GM08714 (cell line): ENCODE results near the gene PDE10A.
"Not testable (repeated sequence)": the region's sequence is repeated elsewhere in the genome, so short reads cannot be mapped to it uniquely, and the experiment has no call there.

ENCODE experiments used
- H3K4me3 ChIP-seq: fragments of 200-500 bp; sonication (Bioruptor generic); 2 replicates; pipeline ENCODE4 v1.5.1; 2014; ENCODE audit warnings: mild to moderate bottlenecking, low read length, inconsistent platforms
- ZNF274 ChIP-seq: IDR thresholded peaks from 2 replicates; pipeline ENCODE4 v1.6.1; 2012; ENCODE audit warnings: mild to moderate bottlenecking, low read depth, low read length

PDE10A gene

DNA sequence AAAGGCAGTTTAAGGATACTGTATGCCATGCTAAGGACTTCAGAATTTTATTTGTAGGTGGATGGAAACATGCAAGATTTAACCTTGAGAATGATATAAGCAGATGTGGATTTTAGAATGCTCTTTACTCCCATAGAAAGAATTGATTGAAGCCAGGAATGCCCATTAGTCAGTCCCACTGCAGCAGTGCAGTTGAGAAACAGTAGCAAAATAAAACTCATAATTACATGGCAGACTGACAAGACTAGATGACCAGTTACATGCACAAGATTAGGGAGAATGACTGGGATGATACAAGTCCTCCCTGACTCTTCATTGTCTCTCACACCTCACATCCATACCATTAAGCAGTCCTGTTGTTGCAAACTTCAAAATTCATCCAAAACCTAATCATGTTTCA is 83.9 kb downstream of the PDE10A start:
- H3K4me3 ChIP-seq, result no peak overlapping the region
- no peak for TF ChIP-seq ZNF274

DNA sequence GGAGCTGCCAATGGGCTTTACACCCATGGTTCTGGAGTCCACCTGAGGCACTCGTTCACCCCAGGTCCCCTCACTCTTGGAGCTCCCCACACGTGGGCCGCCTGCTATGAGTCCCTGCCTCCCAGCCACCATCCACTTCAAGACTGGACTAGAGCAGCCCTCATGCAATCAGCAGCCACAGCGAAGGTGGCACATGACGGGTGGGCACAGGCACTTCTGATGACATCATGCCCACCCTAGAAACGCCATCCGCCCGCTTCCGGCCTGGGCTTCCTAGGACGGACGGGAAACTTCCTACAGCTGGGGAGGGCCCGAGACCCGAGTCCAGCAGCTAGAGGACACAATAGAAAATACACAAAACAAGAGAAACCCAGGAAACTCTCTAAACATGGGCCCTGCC is 85.5 kb downstream of the PDE10A start:
- no peak for TF ChIP-seq ZNF274
- no peak overlapping the region for H3K4me3 ChIP-seq

DNA sequence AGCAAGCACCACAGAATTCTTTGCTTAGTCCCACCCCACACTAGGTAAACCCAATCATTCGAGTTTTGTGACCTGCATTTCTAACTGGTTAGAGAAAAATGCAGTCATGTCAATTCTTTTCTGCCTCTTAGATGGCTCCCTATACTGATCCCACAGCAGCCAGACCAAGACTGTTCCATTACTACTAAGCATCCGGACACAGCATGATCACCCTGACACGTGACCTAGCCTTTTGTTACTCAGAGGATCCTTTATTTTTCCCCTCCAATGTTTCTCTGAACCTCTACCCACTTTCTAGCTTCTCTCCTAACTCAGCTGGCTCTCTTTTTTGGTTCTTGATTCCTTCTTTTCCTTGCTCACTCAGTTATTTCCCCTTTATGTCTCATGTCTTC is 87.9 kb downstream of the PDE10A start:
- no peak overlapping the region for H3K4me3 ChIP-seq
- TF ChIP-seq ZNF274, result no peak

DNA sequence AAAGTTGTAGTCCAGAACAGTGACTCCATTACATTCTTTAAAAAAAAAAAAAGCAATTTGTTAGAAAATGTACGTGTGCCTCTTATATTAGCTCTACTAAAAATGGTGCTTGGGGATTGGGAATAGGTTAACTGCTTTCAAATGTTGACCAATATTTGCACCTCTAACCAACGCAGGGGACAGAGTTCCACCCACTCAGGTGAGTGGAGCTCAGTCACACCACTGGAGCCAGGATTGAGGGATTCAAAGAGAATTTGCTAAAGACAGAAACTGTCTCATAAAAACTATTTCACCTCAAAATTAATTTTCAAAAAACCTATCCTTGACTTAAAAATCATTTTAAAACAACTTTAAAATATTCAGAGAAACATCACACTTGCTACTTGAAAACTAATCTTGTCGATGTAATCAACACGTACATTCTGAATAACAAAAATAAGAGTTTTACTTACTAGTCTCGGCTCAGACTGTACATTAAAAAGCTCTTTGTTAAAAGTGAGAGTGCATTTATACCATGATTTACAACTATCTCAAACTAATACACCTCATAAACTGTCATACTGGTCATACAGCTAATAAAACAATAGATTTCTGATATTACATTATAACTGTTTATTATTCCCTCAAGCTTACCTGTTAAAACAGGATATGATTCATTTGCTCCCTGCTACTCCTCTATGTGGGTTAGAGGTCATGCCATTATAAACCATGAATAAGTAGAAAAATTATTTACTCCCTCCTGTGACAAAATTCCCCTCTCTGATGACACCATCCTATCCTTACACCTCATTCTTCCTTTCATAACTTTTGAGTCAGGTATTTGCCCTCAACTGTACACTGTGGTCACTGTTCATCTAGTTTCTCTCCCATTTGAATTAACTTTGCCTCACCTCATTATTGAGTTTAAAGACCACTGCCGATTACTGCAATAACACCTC is 88.6 kb downstream of the PDE10A start:
- no peak overlapping the region for H3K4me3 ChIP-seq
- no peak for TF ChIP-seq ZNF274

DNA sequence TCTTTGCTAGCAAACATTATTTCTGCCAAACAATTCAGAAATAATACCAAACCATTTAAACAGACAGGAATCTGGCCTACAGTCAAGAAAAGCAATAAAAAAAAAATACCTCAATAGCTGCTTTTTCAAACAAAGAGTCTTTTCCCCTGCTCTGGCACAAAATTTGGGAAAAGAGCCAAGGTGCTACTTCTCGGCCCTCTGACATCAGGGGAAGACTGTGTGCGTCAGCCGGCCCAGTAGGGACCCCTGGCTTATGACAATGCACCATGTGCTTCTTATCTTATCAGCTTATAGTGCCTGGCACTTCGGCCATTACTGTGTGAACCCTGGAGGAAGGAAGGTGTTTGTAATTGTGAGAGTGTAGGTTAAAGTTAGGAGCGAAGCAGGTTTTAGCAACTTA is 89.4 kb downstream of the PDE10A start:
- H3K4me3 ChIP-seq, result no peak overlapping the region
- TF ChIP-seq ZNF274, result no peak

DNA sequence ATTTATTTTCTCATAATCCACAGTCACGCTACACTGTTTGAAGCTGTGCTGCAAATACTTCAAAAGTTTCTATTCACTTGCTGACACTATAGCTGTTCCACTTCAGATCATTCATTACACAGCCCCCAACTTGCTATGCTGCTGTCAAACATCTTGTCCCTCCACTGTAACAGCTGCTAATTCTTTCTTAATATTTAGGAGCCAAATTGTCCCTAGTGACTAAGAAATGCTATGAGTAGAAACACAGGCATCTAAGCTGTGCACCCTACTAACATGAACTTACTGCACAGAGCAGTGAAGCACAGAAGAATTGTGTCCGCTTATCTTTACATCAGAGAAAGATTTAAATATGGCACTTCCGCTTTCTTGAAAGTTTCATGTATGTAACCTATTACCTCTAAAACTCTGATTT is 91.3 kb downstream of the PDE10A start:
- H3K4me3 ChIP-seq, result no peak overlapping the region
- no peak for TF ChIP-seq ZNF274

DNA sequence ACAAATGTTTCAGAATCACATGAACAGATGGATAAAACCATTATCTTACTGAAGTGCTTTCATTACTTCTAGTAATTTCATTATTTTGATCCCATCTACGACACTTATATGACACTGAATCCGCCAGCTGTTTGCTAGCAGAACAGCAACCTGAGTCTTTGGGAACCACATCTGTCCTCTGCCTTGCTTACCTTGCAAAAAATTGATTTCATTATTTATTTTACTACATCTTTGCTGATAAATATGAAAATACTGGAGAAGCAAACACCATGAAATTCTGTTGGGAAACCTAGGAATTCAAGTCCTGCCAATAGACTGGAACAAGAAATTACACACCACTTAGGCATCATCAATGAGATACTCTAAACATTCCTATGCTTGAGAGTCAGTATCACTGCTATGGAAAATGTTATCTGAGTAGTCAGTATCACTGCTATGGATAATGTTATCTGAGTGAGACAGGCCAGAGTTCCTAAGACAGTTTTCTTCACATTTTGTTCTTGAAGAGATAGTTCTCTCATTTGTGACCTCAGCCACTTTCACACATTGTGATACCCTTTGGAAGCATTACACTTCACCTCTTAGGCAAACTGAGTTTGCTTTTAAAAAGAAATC is 91.9 kb downstream of the PDE10A start:
- H3K4me3 ChIP-seq, result no peak overlapping the region
- TF ChIP-seq ZNF274, result no peak

DNA sequence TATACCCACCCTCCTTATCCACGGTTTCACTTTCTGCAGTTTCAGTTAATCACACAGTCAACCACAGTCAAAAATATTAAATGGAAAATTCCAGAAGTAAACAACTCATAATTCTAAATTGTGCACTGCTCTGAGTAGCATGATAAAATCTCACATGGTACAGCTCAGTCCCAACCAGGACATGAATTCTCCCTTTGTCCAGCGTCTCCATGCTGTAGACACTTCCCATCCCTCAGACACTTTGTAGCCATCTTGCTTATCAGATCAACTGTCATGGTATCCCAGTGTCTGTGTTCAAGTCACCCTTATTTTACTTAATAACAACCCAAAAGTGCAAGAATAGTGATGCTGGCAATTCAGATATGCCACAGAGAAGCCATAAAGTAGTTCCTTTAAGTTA is 94.7 kb downstream of the PDE10A start:
- TF ChIP-seq ZNF274, result no peak
- H3K4me3 ChIP-seq, result no peak overlapping the region

DNA sequence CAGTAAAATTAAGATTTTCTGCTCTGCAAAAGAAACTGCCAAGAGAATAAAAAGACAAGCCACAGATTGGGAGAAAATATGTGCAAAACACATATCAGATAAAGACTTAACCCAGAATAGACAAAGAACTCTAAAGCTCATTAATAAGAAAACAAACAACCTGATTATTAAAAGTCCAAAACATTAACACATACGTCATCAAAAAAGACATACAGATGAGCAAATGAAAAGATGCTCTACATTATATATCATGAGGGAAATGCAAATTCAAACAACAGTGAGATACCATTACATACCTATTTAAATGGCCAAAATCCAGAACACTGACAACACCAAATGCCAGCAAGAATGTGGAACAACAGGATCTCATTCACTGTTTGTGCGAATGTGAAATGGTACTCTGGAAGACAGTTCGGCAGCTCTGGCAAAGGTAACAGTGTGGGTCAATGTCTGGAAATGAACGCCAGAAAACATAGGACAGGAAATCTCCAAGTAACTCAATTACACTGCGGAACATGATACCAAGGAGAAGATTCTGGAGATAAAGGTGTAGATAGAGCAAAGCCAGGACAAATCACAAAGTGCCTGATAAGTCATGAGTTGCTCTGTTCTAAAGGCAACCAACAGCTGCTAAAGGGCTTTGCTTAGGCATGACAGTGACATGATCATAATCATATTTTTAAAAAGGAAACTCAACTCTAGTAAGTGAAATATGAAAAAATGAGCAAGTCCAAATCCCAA is 96.8 kb downstream of the PDE10A start:
- TF ChIP-seq ZNF274, result no peak

DNA sequence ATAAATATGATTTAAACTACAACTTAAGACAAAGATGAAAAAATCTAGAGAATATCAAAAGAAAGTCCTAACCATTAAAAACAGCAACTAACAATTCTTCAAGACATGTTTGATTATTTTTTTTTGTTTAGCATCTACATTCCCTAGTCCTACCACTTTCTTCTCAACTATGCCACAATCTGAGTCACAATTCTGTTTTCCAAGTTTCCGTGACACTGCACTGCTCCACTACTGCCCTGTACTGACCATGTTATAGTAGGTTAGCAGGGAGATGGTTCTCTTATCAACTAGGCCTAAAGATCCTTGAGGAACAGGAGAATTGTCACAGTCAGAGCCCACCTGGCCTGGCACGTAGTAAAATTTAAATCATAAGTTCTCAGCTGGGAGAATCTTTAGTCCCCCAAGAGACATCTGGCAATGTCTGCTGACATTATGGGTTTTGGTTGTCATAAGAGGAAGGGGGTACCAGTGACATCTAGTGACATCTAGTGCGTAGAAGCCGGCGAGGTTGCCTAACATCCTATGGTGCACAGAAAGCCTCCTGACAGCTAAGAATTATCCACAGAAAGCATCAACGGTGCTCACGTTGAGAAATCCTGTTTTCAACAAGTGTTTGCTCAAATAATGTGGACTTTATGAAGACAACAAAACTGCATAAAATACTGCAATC is 100.5 kb downstream of the PDE10A start:
- no peak overlapping the region for H3K4me3 ChIP-seq
- TF ChIP-seq ZNF274, result no peak

More for the DNA sequence above, 96.8 kb downstream of the PDE10A start:
- no peak overlapping the region for H3K4me3 ChIP-seq

DNA sequence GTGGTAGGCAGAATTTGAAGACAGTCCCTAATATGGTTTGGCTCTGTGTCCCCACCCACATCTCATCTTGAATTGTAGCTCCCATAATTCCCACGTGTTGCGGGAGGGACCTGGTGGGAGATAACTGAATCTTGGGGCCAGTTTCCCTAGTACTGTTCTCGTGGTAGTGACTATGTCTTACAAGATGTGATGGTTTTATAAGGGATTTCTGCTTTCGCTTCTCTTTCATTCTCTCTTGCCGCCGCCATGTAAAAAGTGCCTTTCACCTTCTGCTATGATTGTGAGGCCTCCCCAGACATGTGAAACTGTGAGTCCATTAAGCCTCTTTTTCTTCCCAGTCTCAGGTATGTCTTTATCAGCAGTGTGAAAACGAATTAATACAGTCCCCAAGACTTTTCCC is 103.4 kb downstream of the PDE10A start:
- no peak overlapping the region for H3K4me3 ChIP-seq
- no peak for TF ChIP-seq ZNF274

DNA sequence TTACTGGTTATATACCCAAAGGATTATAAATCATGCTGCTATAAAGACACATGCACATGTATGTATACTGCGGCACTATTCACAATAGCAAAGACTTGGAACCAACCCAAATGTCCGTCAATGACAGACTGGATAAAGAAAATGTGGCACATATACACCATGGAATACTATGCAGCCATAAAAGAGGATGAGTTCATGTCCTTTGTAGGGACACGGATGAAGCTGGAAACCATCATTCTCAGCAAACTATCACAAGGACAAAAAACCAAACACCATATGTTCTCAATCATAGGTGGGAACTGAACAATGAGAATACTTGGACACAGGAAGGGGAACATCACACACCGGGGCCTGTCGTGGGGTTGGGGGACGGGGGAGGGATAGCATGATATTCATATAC is 104.9 kb downstream of the PDE10A start:
- not testable (repeated sequence) for H3K4me3 ChIP-seq

DNA sequence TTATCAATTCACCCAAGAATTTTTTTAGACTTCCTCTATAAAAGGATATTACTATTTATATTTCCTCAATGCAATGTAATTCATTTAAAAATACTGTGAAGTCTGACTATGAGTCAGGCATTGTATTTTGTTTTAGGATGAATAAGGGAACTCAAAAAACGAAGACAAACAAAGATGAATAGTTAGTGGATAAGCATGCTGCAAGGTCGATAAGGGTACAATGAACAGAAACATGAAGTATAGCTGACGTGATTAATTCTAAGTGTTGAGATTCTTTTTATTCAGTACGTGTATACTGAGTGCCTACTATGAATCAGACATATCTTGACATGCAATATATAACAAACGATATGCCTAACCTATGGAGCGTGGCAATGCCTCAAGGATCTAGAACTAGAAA is 105.4 kb downstream of the PDE10A start:
- TF ChIP-seq ZNF274, result no peak

DNA sequence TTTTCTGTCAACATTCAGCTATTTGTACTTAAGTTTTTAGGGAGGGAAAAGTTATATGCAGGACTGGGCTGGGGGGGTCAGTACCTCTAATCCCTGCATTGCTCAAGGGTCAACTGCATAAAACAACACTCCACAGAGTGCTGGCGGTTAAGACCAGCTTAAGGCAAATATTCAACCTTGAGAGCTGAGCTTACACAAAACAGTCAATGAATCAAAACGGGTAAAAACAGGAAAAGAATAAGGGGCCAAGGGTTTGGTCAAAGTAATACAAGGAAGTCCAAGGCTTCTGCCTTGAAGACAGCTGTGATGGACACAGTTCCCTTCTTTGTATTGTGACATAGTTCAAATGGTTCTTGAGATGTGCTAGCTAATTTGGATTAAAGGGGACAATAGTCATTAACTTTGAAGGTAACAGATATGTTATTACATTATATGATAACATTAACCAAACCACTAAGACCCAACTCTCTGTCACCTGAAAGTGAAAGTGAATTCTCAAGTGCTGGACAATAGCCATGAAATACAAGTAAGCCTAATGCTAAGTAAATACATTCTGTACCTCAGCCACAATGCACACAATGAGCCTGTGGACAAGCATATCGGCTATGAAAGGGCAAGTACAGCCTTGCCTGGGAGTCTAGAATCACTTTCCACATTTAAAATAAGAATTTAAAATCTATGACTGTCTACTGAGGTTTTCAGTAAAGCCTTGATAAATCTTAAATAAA is 106.8 kb downstream of the PDE10A start:
- H3K4me3 ChIP-seq, result no peak overlapping the region

More for the DNA sequence above, 105.4 kb downstream of the PDE10A start:
- H3K4me3 ChIP-seq, result no peak overlapping the region

DNA sequence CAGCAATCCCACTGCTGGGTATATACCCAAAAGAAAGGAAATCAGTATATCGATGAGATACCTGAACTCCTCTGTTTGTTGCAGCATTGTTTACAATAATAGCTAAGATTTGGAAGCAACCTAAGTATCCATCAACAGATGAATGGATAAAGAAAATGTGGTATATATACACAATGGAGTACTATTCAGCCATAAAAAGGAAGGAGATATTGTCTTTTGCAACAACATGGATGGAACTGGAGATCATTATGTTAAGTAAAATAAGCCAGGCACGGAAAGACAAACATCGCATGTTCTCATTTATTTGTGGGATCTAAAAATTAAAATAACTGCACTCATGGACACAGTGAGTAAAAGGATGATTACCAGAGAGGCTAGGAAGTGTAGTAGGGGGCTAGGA is 108.4 kb downstream of the PDE10A start:
- H3K4me3 ChIP-seq, result not testable (repeated sequence)

More for the DNA sequence above, 106.8 kb downstream of the PDE10A start:
- no peak for TF ChIP-seq ZNF274
